ENCODE measurements around the gene EMCN. TPM values are rescaled to one million over a fixed set of nuclear protein-coding genes. Genes with fewer than 3 reads are reported as not detected.

The EMCN gene
- total and polyA plus RNA-seq, 9 of the 15 experiments (the other 6 are each of a cell fraction or from before 2014, with no cell fraction given) = not detected

DNA sequence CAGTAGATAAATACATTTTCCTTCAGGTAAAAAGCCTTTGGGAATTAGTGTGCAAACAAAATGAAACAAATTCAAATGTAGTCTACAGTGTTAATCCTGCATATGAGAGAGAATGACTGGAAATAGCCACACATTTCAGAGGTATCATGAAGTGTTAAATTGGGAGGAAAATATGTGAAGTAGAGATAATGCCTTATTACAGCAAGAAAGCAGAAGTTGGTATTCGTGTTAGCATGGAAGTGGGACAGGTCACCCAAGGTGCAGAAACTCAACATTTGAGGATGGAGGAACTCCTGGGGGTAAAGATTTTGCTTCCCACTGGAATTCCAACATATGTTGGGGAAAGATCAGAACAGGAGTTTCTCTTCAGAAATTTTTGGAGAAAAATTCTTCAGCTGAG lies 51.3 kb downstream of the EMCN start:
- POLR2A ChIA-PET = no interaction called here
- no peak for ATAC-seq
- TF ChIP-seq SRSF1 (IDR thresholded peaks at IDR 0.05; ENCODE audit: low read depth, low read length) (no peak), ZNF174 (CRISPR knock-in tag; IDR thresholded peaks at IDR 0.05) (no peak), XRCC3 (IDR thresholded peaks at IDR 0.05) (no peak), ZC3H4 (CRISPR knock-in tag; IDR thresholded peaks at IDR 0.05; ENCODE audit: borderline replicate concordance) (no peak), SMAD1 (IDR thresholded peaks at IDR 0.05; ENCODE audit: low read depth, low read length, partially characterized antibody) (no peak), STAG1 (CRISPR knock-in tag; IDR thresholded peaks at IDR 0.05; ENCODE audit: borderline replicate concordance) (no peak), RHOXF2B (CRISPR knock-in tag; conservative IDR thresholded peaks at IDR 0.05) (no peak), SAP30 (IDR thresholded peaks at IDR 0.05; ENCODE audit: borderline replicate concordance, insufficient read depth, low read depth, low read length, poor library complexity, severe bottlenecking) (no peak), RB1 (IDR thresholded peaks at IDR 0.05; ENCODE audit: low read depth) (no peak), EP400 (IDR thresholded peaks at IDR 0.05) (no peak)
- TF ChIP-seq, protein P1, sequence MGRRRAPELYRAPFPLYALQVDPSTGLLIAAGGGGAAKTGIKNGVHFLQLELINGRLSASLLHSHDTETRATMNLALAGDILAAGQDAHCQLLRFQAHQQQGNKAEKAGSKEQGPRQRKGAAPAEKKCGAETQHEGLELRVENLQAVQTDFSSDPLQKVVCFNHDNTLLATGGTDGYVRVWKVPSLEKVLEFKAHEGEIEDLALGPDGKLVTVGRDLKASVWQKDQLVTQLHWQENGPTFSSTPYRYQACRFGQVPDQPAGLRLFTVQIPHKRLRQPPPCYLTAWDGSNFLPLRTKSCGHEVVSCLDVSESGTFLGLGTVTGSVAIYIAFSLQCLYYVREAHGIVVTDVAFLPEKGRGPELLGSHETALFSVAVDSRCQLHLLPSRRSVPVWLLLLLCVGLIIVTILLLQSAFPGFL (CRISPR knock-in tag; IDR thresholded peaks at IDR 0.05) = no peak
- TF ChIP-seq, protein P2, sequence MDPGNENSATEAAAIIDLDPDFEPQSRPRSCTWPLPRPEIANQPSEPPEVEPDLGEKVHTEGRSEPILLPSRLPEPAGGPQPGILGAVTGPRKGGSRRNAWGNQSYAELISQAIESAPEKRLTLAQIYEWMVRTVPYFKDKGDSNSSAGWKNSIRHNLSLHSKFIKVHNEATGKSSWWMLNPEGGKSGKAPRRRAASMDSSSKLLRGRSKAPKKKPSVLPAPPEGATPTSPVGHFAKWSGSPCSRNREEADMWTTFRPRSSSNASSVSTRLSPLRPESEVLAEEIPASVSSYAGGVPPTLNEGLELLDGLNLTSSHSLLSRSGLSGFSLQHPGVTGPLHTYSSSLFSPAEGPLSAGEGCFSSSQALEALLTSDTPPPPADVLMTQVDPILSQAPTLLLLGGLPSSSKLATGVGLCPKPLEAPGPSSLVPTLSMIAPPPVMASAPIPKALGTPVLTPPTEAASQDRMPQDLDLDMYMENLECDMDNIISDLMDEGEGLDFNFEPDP (CRISPR knock-in tag; IDR thresholded peaks at IDR 0.05) = no peak
- TF ChIP-seq, protein P3, sequence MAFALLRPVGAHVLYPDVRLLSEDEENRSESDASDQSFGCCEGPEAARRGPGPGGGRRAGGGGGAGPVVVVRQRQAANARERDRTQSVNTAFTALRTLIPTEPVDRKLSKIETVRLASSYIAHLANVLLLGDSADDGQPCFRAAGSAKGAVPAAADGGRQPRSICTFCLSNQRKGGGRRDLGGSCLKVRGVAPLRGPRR (CRISPR knock-in tag; IDR thresholded peaks at IDR 0.05) = no peak
- TF ChIP-seq, protein P4, sequence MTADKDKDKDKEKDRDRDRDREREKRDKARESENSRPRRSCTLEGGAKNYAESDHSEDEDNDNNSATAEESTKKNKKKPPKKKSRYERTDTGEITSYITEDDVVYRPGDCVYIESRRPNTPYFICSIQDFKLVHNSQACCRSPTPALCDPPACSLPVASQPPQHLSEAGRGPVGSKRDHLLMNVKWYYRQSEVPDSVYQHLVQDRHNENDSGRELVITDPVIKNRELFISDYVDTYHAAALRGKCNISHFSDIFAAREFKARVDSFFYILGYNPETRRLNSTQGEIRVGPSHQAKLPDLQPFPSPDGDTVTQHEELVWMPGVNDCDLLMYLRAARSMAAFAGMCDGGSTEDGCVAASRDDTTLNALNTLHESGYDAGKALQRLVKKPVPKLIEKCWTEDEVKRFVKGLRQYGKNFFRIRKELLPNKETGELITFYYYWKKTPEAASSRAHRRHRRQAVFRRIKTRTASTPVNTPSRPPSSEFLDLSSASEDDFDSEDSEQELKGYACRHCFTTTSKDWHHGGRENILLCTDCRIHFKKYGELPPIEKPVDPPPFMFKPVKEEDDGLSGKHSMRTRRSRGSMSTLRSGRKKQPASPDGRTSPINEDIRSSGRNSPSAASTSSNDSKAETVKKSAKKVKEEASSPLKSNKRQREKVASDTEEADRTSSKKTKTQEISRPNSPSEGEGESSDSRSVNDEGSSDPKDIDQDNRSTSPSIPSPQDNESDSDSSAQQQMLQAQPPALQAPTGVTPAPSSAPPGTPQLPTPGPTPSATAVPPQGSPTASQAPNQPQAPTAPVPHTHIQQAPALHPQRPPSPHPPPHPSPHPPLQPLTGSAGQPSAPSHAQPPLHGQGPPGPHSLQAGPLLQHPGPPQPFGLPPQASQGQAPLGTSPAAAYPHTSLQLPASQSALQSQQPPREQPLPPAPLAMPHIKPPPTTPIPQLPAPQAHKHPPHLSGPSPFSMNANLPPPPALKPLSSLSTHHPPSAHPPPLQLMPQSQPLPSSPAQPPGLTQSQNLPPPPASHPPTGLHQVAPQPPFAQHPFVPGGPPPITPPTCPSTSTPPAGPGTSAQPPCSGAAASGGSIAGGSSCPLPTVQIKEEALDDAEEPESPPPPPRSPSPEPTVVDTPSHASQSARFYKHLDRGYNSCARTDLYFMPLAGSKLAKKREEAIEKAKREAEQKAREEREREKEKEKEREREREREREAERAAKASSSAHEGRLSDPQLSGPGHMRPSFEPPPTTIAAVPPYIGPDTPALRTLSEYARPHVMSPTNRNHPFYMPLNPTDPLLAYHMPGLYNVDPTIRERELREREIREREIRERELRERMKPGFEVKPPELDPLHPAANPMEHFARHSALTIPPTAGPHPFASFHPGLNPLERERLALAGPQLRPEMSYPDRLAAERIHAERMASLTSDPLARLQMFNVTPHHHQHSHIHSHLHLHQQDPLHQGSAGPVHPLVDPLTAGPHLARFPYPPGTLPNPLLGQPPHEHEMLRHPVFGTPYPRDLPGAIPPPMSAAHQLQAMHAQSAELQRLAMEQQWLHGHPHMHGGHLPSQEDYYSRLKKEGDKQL (CRISPR knock-in tag; IDR thresholded peaks at IDR 0.05; ENCODE audit: borderline replicate concordance) = no peak

More for the DNA sequence above, 51.3 kb downstream of the EMCN start:
- Histone ChIP-seq H3K4me2 (ENCODE audit: insufficient read depth, low read length) (no peak overlapping the region), H3K36me3 (ENCODE audit: control insufficient read depth, insufficient read depth, low read length) (no peaks in the 10 kb centered on the region), H3K9me1 (ENCODE audit: control insufficient read depth, insufficient read depth, low read length) (no peaks in the 10 kb centered on the region), H4K20me1 (replicated peaks; ENCODE audit: control insufficient read depth, insufficient read depth, low read length) (no peaks in the 10 kb centered on the region), H3K27me3 (ENCODE audit: control insufficient read depth in 2 of 2, insufficient read depth in 2 of 2, low read length in 2 of 2) (no peaks in the 10 kb centered on the region), H3K27ac (ENCODE audit: extremely low read depth, low read depth, low read length) (no peak overlapping the region), H3K9ac (ENCODE audit: insufficient read depth in 1 of 2, low read depth in 2 of 2, low read length in 2 of 2) (no peak overlapping the region), H3K4me1 (replicated peaks in 1 of 2; ENCODE audit: control insufficient read depth in 2 of 2, insufficient read depth in 2 of 2, low read length in 2 of 2) (no peaks in the 10 kb centered on the region), H3K4me3 (no peak overlapping the region), H3K79me2 (ENCODE audit: control insufficient read depth, insufficient read depth, low read length) (no peaks in the 10 kb centered on the region), H2AFZ (ENCODE audit: low read depth, low read length) (no peak overlapping the region), H3K9me3 (replicated peaks; ENCODE audit: control insufficient read depth, insufficient read depth, low read depth, low read length) (no peaks in the 10 kb centered on the region)
- 0% methylated on average over 1 of the region's 1 CpG for WGBS (ENCODE audit: insufficient coverage, low coverage, missing lambda C conversion rate)
- BruUV-seq (replicated peaks) = no TSS peak
- intact Hi-C loops (cut with micrococcal nuclease) = no loop called here
- in situ Hi-C loops (cut with MboI) = no loop called here
- CTCF ChIA-PET (ENCODE audit: low intra/inter-chr PET ratio) = no interaction called here
- no peak for FAIRE-seq
- no peak for DNase-seq (ENCODE audit: extremely low read depth in 1 of 4, low spot score in 3 of 4)

All from K562 (cell line).